Endodermal cell (in vitro differentiated cells): ENCODE results near the gene BOC. TPM values are rescaled to one million over a fixed set of nuclear protein-coding genes. Genes with fewer than 3 reads are reported as not detected.

Experiments
- DNase-seq: peaks from one replicate; pipeline ENCODE4 v3.0.0-alpha.2; 2017
- H3K27ac ChIP-seq: 2 replicates; pipeline ENCODE4 v1.5.1; 2013; ENCODE audit warnings: mild to moderate bottlenecking, low read depth, low read length, moderate library complexity
- H3K27me3 ChIP-seq: 2 replicates; pipeline ENCODE4 v1.6.1; 2013; ENCODE audit warnings: mild to moderate bottlenecking, low read length, moderate library complexity; ENCODE audit not compliant: insufficient read depth, control insufficient read depth, poor library complexity, severe bottlenecking
- H3K36me3 ChIP-seq: 2 replicates; pipeline ENCODE4 v1.7.0; 2013; ENCODE audit warnings: mild to moderate bottlenecking, low read length, moderate library complexity; ENCODE audit not compliant: control insufficient read depth, insufficient read depth
- H3K4me1 ChIP-seq: one replicate; pipeline ENCODE4 v1.7.0; 2013; ENCODE audit warnings: low read length; ENCODE audit not compliant: control insufficient read depth, insufficient read depth
- H3K4me3 ChIP-seq: 2 replicates; pipeline ENCODE4 v1.5.1; 2013; ENCODE audit warnings: mild to moderate bottlenecking, low read length, moderate library complexity
- H3K9ac ChIP-seq: 2 replicates; pipeline ENCODE4 v1.6.1; 2013; ENCODE audit warnings: mild to moderate bottlenecking, low read length, moderate library complexity; ENCODE audit not compliant: poor library complexity, severe bottlenecking; ENCODE audit errors: extremely low read depth
- H3K9me3 ChIP-seq: 2 replicates; pipeline ENCODE4 v1.6.1; 2013; ENCODE audit warnings: mild to moderate bottlenecking, low read length, moderate library complexity; ENCODE audit not compliant: control insufficient read depth
- H3K27ac Mint-ChIP-seq: 2 replicates; pipeline ENCODE4 v1.8.0; 2020; ENCODE audit warnings: mixed read lengths
- H3K27me3 Mint-ChIP-seq: 2 replicates; pipeline ENCODE4 v1.8.0; 2021; ENCODE audit warnings: mild to moderate bottlenecking, mixed read lengths; ENCODE audit not compliant: insufficient read depth
- H3K36me3 Mint-ChIP-seq: 2 replicates; pipeline ENCODE4 v1.8.0; 2020; ENCODE audit warnings: low read depth, mixed read lengths
- H3K4me1 Mint-ChIP-seq: 2 replicates; pipeline ENCODE4 v1.8.0; 2020; ENCODE audit warnings: mixed read lengths
- H3K4me3 Mint-ChIP-seq: 2 replicates; pipeline ENCODE4 v1.8.0; 2020; ENCODE audit warnings: mild to moderate bottlenecking, moderate library complexity, mixed read lengths
- H3K9me3 Mint-ChIP-seq: 2 replicates; pipeline ENCODE4 v1.8.0; 2020; ENCODE audit warnings: mild to moderate bottlenecking, mixed read lengths
- CTCF ChIP-seq: fragments of 200-600 bp; sonication (generic); conservative IDR thresholded peaks from 2 replicates; pipeline ENCODE4 v1.5.0; 2021; ENCODE audit warnings: antibody characterized with exemption, mild to moderate bottlenecking
- WGBS, 2 experiments: methylation state at CpG; one replicate each; pipeline versions ENCODE4 v1.1.5 to v1.1.7; 2013; ENCODE audit warnings: missing lambda C conversion rate in 2 of 2, mixed read lengths in 1 of 2; ENCODE audit not compliant: insufficient coverage in 1 of 2, insufficient read length in 1 of 2; 5-methylcytosine and 5-hydroxymethylcytosine counted together
- total RNA-seq, 2 donors: library from RNA; stranded (reverse); fragmentation: NEBNext Ultra II Directional in 1 of 2; extraction: Animal tissue kit (Norgen Biotek cat#: 25700) in 1 of 2; gene quantifications; 2 replicates in 1 of 2; 3 replicates in 1 of 2; pipeline ENCODE4 v1.2.1, GENCODE V29; 2021

The BOC gene
- total RNA-seq, 2 donors from 2014 or later = 9.8 to 12.3 TPM

DNA sequence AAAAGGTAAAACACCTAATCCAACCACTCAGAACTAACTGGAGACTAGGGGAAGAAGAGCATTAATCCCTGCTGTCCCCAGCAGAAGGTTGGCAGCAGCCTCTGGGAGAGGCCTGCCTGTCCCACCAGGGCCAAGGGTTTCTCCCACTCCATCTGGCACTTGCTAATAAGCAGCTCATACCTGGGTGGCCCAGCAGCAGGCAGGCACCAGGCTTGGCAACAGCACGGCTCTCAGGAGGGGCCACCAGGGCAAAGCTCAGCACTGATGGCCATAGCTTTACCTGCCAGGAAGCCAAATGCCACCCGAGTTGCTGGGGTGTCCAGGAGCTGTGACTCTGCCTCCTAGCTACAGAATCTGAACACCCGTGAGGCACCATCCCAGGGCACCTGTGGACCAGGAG, 58.3 kb downstream of the BOC start:
- H3K4me3 Mint-ChIP-seq = no peak overlapping the region
- no peak overlapping the region for H3K27ac Mint-ChIP-seq
- H3K9me3 ChIP-seq = no peaks in the 10 kb centered on the region
- H3K36me3 Mint-ChIP-seq = no peaks in the 10 kb centered on the region
- H3K9me3 Mint-ChIP-seq = no peaks in the 10 kb centered on the region
- no peak for DNase-seq
- H3K36me3 ChIP-seq = no peaks in the 10 kb centered on the region
- H3K4me1 Mint-ChIP-seq = peaks cover 42% of the 10 kb centered on the region
- peaks cover 11% of the 10 kb centered on the region for H3K4me1 ChIP-seq
- H3K9ac ChIP-seq = no peak overlapping the region
- no peak for TF ChIP-seq CTCF
- peaks cover 12% of the 10 kb centered on the region for H3K27me3 Mint-ChIP-seq
- H3K27me3 ChIP-seq = peaks cover 5% of the 10 kb centered on the region
- H3K4me3 ChIP-seq = no peak overlapping the region
- H3K27ac ChIP-seq = peak overlapping the region; percentile 65
- WGBS, 2 experiments = 87 to 100% methylated on average over 1 to 3 of the region's 3 CpGs

GRCh38 chr3:113270068-113270467, 58.7 kb downstream of the BOC start:
- Mint-ChIP-seq H3K36me3 (no peaks in the 10 kb centered on the region), H3K27me3 (peaks cover 12% of the 10 kb centered on the region), H3K9me3 (no peaks in the 10 kb centered on the region), H3K4me1 (peaks cover 38% of the 10 kb centered on the region), H3K4me3 (no peak overlapping the region), H3K27ac (no peak overlapping the region)
- no peak for TF ChIP-seq CTCF
- Histone ChIP-seq H3K4me1 (peaks cover 6% of the 10 kb centered on the region), H3K9me3 (no peaks in the 10 kb centered on the region), H3K36me3 (no peaks in the 10 kb centered on the region), H3K9ac (no peak overlapping the region), H3K27ac (peak overlapping the region; percentile 65), H3K4me3 (no peak overlapping the region), H3K27me3 (peaks cover 5% of the 10 kb centered on the region)
- DNase-seq = no peak
- WGBS, 2 experiments = 95 to 96% methylated on average over 2 of the region's 2 CpGs

- H3K4me1 Mint-ChIP-seq = peaks cover 35% of the 10 kb centered on the region
- H3K4me3 Mint-ChIP-seq = no peak overlapping the region
- Histone ChIP-seq H3K36me3 (no peaks in the 10 kb centered on the region), H3K9ac (no peak overlapping the region), H3K9me3 (no peaks in the 10 kb centered on the region), H3K4me1 (no peaks in the 10 kb centered on the region), H3K4me3 (no peak overlapping the region), H3K27ac (peak overlapping the region; percentile 42), H3K27me3 (peaks cover 5% of the 10 kb centered on the region)
- WGBS, 2 experiments = 93 to 100% methylated on average over 1 to 9 of the region's 9 CpGs
- H3K27me3 Mint-ChIP-seq = peaks cover 12% of the 10 kb centered on the region
- no peaks in the 10 kb centered on the region for H3K9me3 Mint-ChIP-seq
- no peak for DNase-seq
- no peak overlapping the region for H3K27ac Mint-ChIP-seq
- H3K36me3 Mint-ChIP-seq = no peaks in the 10 kb centered on the region
- no peak for TF ChIP-seq CTCF
These were observed 59.4 kb downstream of the BOC start for GRCh38 chr3:113270786-113271185.
